ENCODE results near the gene B3GNT3.

B3GNT3 gene

GRCh38 chr19:17757125-17757524 is 37.8 kb upstream of the B3GNT3 start:
- H3K4me3 ChIP-seq (ENCODE audit: low read depth, low read length), result no peak overlapping the region
- TF ChIP-seq CTCF (IDR thresholded peaks at IDR 0.05; ENCODE audit: low read depth, low read length, missing control alignments), result no peak
- in situ Hi-C loops (cut with HindIII; ENCODE audit: low sequenced_read_pairs), result no loop called here
- DNase-seq (ENCODE audit: low read depth), result peak; percentile 15

DNA sequence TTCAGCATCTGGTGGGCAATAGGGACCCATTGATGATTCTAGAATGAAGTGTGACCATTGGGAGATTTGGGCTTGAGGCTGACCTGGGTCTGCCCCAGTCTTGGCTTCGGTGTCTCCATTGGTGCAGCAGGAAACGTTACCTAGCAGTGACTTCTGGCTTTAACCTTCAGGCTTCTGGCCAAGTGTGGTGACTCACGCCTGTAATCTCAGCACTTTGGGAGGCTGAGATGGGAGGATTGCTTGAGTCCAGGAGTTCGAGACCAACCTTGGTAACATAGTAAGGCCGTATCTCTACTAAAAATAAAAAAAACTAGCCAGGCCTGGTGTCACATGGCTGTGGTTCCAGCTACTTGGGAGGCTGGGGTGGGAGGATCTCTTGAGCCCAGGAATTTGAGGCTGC is 36.4 kb upstream of the B3GNT3 start:
- in situ Hi-C loops (cut with HindIII; ENCODE audit: low sequenced_read_pairs), result no loop called here
- DNase-seq (ENCODE audit: low read depth), result no peak
- TF ChIP-seq CTCF (IDR thresholded peaks at IDR 0.05; ENCODE audit: low read depth, low read length, missing control alignments), result no peak
- H3K4me3 ChIP-seq (ENCODE audit: low read depth, low read length), result no peak overlapping the region

GRCh38 chr19:17761148-17761547 is 33.8 kb upstream of the B3GNT3 start:
- in situ Hi-C loops (cut with HindIII; ENCODE audit: low sequenced_read_pairs), result no loop called here
- H3K4me3 ChIP-seq (ENCODE audit: low read depth, low read length), result no peak overlapping the region
- no peak for DNase-seq (ENCODE audit: low read depth)
- no peak for TF ChIP-seq CTCF (IDR thresholded peaks at IDR 0.05; ENCODE audit: low read depth, low read length, missing control alignments)

- peak; percentile 18 for DNase-seq (ENCODE audit: low read depth)
- TF ChIP-seq CTCF (IDR thresholded peaks at IDR 0.05; ENCODE audit: low read depth, low read length, missing control alignments), result no peak
- H3K4me3 ChIP-seq (ENCODE audit: low read depth, low read length), result no peak overlapping the region
- in situ Hi-C loops (cut with HindIII; ENCODE audit: low sequenced_read_pairs), result no loop called here
Observed at GRCh38 chr19:17762505-17763229, 32.3 kb upstream of the B3GNT3 start.

DNA sequence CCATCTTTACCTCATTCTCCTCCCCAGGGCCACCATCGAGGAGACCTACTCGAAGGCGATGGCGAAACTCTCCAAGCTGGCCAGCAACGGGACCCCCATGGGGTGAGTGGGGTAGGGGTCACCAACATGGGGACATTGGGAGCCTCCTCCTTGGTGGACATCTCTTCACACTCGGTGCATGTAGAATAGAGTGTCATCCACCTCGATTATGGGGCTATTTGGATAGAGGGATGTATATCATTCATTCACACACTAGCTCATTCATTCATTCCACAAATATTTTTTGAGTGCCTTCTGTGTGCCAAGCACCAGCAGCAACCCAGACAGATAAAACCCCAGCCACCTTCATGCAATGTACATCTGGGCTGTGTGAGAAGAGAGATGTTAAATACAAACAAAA is 30.6 kb upstream of the B3GNT3 start:
- no peak overlapping the region for H3K4me3 ChIP-seq (ENCODE audit: low read depth, low read length)
- in situ Hi-C loops (cut with HindIII; ENCODE audit: low sequenced_read_pairs), result no loop called here
- DNase-seq (ENCODE audit: low read depth), result no peak
- TF ChIP-seq CTCF (IDR thresholded peaks at IDR 0.05; ENCODE audit: low read depth, low read length, missing control alignments), result no peak

DNA sequence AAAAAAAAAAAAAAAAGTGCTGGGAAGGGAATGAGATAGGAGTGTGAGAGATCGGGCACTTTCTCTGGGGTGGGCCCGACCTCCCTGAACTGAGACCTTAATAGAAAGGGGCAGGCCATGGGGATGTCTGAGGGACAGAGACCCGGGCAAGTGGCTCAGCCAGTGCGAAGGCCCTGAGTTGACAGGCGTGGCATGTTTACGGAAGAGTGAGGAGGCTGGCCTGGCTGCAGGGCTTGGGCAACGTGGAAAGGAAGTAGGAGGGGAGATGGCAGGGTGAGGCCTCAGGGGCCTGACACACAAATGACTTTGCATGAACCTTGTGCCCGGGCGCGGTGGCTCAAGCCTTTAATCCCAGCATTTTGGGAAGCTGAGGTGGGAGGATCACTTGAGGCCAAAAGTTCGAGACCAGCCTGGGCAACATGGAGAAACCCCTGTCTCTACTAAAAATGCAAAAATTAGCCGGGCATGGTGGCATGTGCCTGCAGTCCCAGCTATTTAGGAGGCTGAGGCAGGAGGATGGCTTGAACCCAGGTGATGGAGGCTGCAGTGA is 29.8 kb upstream of the B3GNT3 start:
- H3K4me3 ChIP-seq (ENCODE audit: low read depth, low read length), result no peak overlapping the region
- DNase-seq (ENCODE audit: low read depth), result no peak
- in situ Hi-C loops (cut with HindIII; ENCODE audit: low sequenced_read_pairs), result no loop called here

More for the DNA sequence above, 29.8 kb upstream of the B3GNT3 start:
- no peak for TF ChIP-seq CTCF (IDR thresholded peaks at IDR 0.05; ENCODE audit: low read depth, low read length, missing control alignments)

Measured in astrocyte of the cerebellum (primary cell).